ENCODE measurements around the gene ACVR2A. TPM values are rescaled to one million over a fixed set of nuclear protein-coding genes. Genes with fewer than 3 reads are reported as not detected.

Gene ACVR2A
- total RNA-seq, 4 donors from 2014 or later, result 23.0 to 48.1 (median 23.8) TPM

DNA sequence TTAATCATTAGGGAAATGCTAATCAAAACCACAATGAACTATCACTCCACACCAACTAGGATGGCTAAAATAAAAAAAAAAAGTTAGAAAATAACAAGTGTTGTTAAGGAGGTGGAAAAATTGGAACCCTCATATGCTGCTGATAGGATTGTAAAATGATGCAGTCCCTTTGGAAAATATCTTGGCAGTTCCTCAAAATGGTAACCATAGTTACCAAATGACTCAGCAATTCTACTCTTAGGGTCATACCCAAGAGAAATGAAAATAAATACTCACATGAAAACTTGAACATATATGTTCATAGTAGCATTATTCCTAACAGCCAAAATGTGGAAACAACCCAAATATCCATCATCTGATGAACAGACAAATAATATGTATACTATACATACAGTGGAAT, 15.7 kb upstream of the ACVR2A start:
- no peak for TF ChIP-seq POLR2AphosphoS5 (IDR thresholded peaks at IDR 0.05)
- no peak for TF ChIP-seq POLR2A (IDR thresholded peaks at IDR 0.05)
- TF ChIP-seq EP300 (IDR thresholded peaks at IDR 0.05), result no peak
- no peak for TF ChIP-seq CTCF (IDR thresholded peaks at IDR 0.05)
- Histone ChIP-seq H3K4me3 (no peak overlapping the region), H3K27ac (no peak overlapping the region), H3K4me1 (no peaks in the 10 kb centered on the region), H3K36me3 (no peaks in the 10 kb centered on the region), H3K27me3 (no peaks in the 10 kb centered on the region), H3K9me3 (peaks cover 0 to 14% (median 0%) of the 10 kb centered on the region in 3 donors)
- no peak for ATAC-seq

- 73 to 77% methylated on average over 2 of the region's 2 CpGs for WGBS, 2 donors (ENCODE audit: low coverage in 1 of 2)
- no peak for ATAC-seq
These were observed 8.7 kb upstream of the ACVR2A start for GRCh38 chr2:147836099-147836498.

DNA sequence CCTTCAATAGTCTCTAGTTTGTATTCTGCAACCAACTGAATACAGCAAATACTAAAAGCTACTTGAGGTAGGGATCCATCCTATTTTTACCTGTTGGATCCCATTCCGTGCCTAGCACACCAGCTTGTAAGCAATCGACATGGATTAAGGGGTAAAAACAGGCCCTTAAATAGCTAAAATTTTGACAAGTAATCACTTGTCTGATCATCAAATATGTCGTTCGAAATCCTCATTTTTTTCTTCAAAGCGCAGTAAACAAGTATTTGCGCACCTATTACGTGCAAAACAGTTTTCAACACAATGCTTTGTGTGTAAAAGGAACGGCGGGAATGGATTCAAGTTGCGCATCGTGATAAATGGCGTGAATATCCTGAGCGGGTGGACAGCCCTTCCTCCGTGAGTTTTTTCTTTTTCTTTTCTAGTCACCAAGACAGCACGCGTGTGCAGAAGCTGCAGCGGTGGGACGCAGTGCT, 1.4 kb upstream of the ACVR2A start:
- TF ChIP-seq POLR2A (IDR thresholded peaks at IDR 0.05) (no peak), EP300 (IDR thresholded peaks at IDR 0.05) (no peak), POLR2AphosphoS5 (IDR thresholded peaks at IDR 0.05) (no peak), CTCF (IDR thresholded peaks at IDR 0.05) (no peak)
- peaks cover 0 to 28% (median 4%) of the 10 kb centered on the region in 3 donors for H3K4me1 ChIP-seq
- peak overlapping the region; percentile 67 to 76 for H3K4me3 ChIP-seq
- H3K9me3 ChIP-seq, result no peaks in the 10 kb centered on the region
- H3K36me3 ChIP-seq, result no peaks in the 10 kb centered on the region
- H3K27ac ChIP-seq, result peak overlapping the region; percentile 87 to 100 (median 98)
- H3K27me3 ChIP-seq, result no peaks in the 10 kb centered on the region
- ATAC-seq, result no peak
- 2% methylated on average over 6 to 14 of the region's 18 CpGs for WGBS, 2 donors (ENCODE audit: low coverage in 1 of 2)

More at GRCh38 chr2:147836099-147836498, 8.7 kb upstream of the ACVR2A start:
- H3K27ac ChIP-seq, result no peak overlapping the region
- no peaks in the 10 kb centered on the region for H3K27me3 ChIP-seq
- no peak overlapping the region for H3K4me3 ChIP-seq
- peaks cover 0 to 3% (median 0%) of the 10 kb centered on the region in 3 donors for H3K9me3 ChIP-seq
- no peaks in the 10 kb centered on the region for H3K4me1 ChIP-seq
- TF ChIP-seq POLR2AphosphoS5 (IDR thresholded peaks at IDR 0.05) (no peak), CTCF (IDR thresholded peaks at IDR 0.05) (no peak), EP300 (IDR thresholded peaks at IDR 0.05) (no peak), POLR2A (IDR thresholded peaks at IDR 0.05) (no peak)
- H3K36me3 ChIP-seq, result no peaks in the 10 kb centered on the region

GRCh38 chr2:147843864-147844696, 749 bp upstream of the ACVR2A start:
- peak overlapping the region; percentile 76 to 99 for H3K4me3 ChIP-seq
- TF ChIP-seq CTCF (IDR thresholded peaks at IDR 0.05) (peak in 3 of 4 experiments; percentile 34 to 65 (median 50)), EP300 (IDR thresholded peaks at IDR 0.05) (no peak), POLR2A (IDR thresholded peaks at IDR 0.05) (peak; percentile 43 to 50), POLR2AphosphoS5 (IDR thresholded peaks at IDR 0.05) (peak; percentile 39)
- H3K36me3 ChIP-seq, result no peaks in the 10 kb centered on the region
- peak; percentile 94 for ATAC-seq
- no peaks in the 10 kb centered on the region for H3K9me3 ChIP-seq
- peaks cover 0 to 34% (median 4%) of the 10 kb centered on the region in 3 donors for H3K4me1 ChIP-seq
- peak overlapping the region; percentile 87 to 100 (median 98) for H3K27ac ChIP-seq
- no CpG with 5 or more reads among the region's 113 CpGs for WGBS, 2 donors (ENCODE audit: low coverage in 1 of 2)
- no peaks in the 10 kb centered on the region for H3K27me3 ChIP-seq
